Endodermal cell (in vitro differentiated cells): ENCODE data around the gene MED13L. TPM values are rescaled to one million over a fixed set of nuclear protein-coding genes. Genes with fewer than 3 reads are reported as not detected.

ENCODE experiments used
- DNase-seq: peaks from one replicate; pipeline ENCODE4 v3.0.0-alpha.2; 2017
- H3K27ac ChIP-seq: 2 replicates; pipeline ENCODE4 v1.5.1; 2013; ENCODE audit warnings: mild to moderate bottlenecking, low read depth, low read length, moderate library complexity
- H3K27me3 ChIP-seq: 2 replicates; pipeline ENCODE4 v1.6.1; 2013; ENCODE audit warnings: mild to moderate bottlenecking, low read length, moderate library complexity; ENCODE audit not compliant: insufficient read depth, control insufficient read depth, poor library complexity, severe bottlenecking
- H3K36me3 ChIP-seq: 2 replicates; pipeline ENCODE4 v1.7.0; 2013; ENCODE audit warnings: mild to moderate bottlenecking, low read length, moderate library complexity; ENCODE audit not compliant: control insufficient read depth, insufficient read depth
- H3K4me1 ChIP-seq: one replicate; pipeline ENCODE4 v1.7.0; 2013; ENCODE audit warnings: low read length; ENCODE audit not compliant: control insufficient read depth, insufficient read depth
- H3K4me3 ChIP-seq: 2 replicates; pipeline ENCODE4 v1.5.1; 2013; ENCODE audit warnings: mild to moderate bottlenecking, low read length, moderate library complexity
- H3K9ac ChIP-seq: 2 replicates; pipeline ENCODE4 v1.6.1; 2013; ENCODE audit warnings: mild to moderate bottlenecking, low read length, moderate library complexity; ENCODE audit not compliant: poor library complexity, severe bottlenecking; ENCODE audit errors: extremely low read depth
- H3K9me3 ChIP-seq: 2 replicates; pipeline ENCODE4 v1.6.1; 2013; ENCODE audit warnings: mild to moderate bottlenecking, low read length, moderate library complexity; ENCODE audit not compliant: control insufficient read depth
- H3K27ac Mint-ChIP-seq: 2 replicates; pipeline ENCODE4 v1.8.0; 2020; ENCODE audit warnings: mixed read lengths
- H3K27me3 Mint-ChIP-seq: 2 replicates; pipeline ENCODE4 v1.8.0; 2021; ENCODE audit warnings: mild to moderate bottlenecking, mixed read lengths; ENCODE audit not compliant: insufficient read depth
- H3K36me3 Mint-ChIP-seq: 2 replicates; pipeline ENCODE4 v1.8.0; 2020; ENCODE audit warnings: low read depth, mixed read lengths
- H3K4me1 Mint-ChIP-seq: 2 replicates; pipeline ENCODE4 v1.8.0; 2020; ENCODE audit warnings: mixed read lengths
- H3K4me3 Mint-ChIP-seq: 2 replicates; pipeline ENCODE4 v1.8.0; 2020; ENCODE audit warnings: mild to moderate bottlenecking, moderate library complexity, mixed read lengths
- H3K9me3 Mint-ChIP-seq: 2 replicates; pipeline ENCODE4 v1.8.0; 2020; ENCODE audit warnings: mild to moderate bottlenecking, mixed read lengths
- WGBS, 2 experiments: methylation state at CpG; one replicate each; pipeline versions ENCODE4 v1.1.5 to v1.1.7; 2013; ENCODE audit warnings: missing lambda C conversion rate in 2 of 2, mixed read lengths in 1 of 2; ENCODE audit not compliant: insufficient coverage in 1 of 2, insufficient read length in 1 of 2; 5-methylcytosine and 5-hydroxymethylcytosine counted together
- total RNA-seq, 2 donors: library from RNA; stranded (reverse); fragmentation: NEBNext Ultra II Directional in 1 of 2; extraction: Animal tissue kit (Norgen Biotek cat#: 25700) in 1 of 2; gene quantifications; 2 replicates in 1 of 2; 3 replicates in 1 of 2; pipeline ENCODE4 v1.2.1, GENCODE V29; 2021
- TF ChIP-seq, protein P1 (sequence below): fragments of 200-600 bp; sonication (generic); conservative IDR thresholded peaks from 2 replicates; pipeline ENCODE4 v1.5.0; 2021; ENCODE audit warnings: antibody characterized with exemption, mild to moderate bottlenecking

MED13L gene
- total RNA-seq, 2 donors from 2014 or later, result 101 to 111 TPM

GRCh38 chr12:116092162-116092561, 185.3 kb downstream of the MED13L start:
- no peaks in the 10 kb centered on the region for H3K9me3 ChIP-seq
- H3K4me3 ChIP-seq, result no peak overlapping the region
- 100% methylated on average over 2 to 3 of the region's 3 CpGs for WGBS, 2 experiments
- Mint-ChIP-seq H3K27ac (no peak overlapping the region), H3K27me3 (no peaks in the 10 kb centered on the region), H3K36me3 (peaks cover 8% of the 10 kb centered on the region), H3K4me3 (no peak overlapping the region), H3K9me3 (no peaks in the 10 kb centered on the region), H3K4me1 (peaks cover 8% of the 10 kb centered on the region)
- no peaks in the 10 kb centered on the region for H3K27me3 ChIP-seq
- H3K4me1 ChIP-seq, result no peaks in the 10 kb centered on the region
- no peak for DNase-seq
- TF ChIP-seq, protein P1, sequence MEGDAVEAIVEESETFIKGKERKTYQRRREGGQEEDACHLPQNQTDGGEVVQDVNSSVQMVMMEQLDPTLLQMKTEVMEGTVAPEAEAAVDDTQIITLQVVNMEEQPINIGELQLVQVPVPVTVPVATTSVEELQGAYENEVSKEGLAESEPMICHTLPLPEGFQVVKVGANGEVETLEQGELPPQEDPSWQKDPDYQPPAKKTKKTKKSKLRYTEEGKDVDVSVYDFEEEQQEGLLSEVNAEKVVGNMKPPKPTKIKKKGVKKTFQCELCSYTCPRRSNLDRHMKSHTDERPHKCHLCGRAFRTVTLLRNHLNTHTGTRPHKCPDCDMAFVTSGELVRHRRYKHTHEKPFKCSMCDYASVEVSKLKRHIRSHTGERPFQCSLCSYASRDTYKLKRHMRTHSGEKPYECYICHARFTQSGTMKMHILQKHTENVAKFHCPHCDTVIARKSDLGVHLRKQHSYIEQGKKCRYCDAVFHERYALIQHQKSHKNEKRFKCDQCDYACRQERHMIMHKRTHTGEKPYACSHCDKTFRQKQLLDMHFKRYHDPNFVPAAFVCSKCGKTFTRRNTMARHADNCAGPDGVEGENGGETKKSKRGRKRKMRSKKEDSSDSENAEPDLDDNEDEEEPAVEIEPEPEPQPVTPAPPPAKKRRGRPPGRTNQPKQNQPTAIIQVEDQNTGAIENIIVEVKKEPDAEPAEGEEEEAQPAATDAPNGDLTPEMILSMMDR, result no peak
- no peak overlapping the region for H3K9ac ChIP-seq
- H3K27ac ChIP-seq, result no peak overlapping the region
- H3K36me3 ChIP-seq, result peaks cover 48% of the 10 kb centered on the region

DNA sequence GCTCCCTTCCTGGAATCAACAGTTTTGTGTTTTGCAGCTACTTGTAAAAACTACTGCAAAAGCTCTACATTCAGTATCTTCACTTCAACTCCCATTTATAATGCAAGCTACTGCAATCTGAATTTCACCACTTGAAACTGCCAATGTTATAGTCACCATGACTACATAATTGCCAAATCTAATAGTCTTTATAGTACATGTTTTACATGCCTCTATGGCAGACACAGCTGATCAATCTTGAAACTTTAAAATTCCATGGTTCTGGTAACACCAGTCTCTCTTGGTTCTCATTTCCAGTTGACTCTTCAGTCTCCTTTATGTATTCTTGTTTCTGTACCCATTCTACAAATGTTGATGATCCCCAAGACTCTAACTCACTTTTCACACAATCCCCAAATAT, 185.9 kb downstream of the MED13L start:
- Histone ChIP-seq H3K4me1 (no peaks in the 10 kb centered on the region), H3K9me3 (no peaks in the 10 kb centered on the region), H3K27ac (no peak overlapping the region), H3K36me3 (peaks cover 42% of the 10 kb centered on the region), H3K27me3 (no peaks in the 10 kb centered on the region), H3K9ac (no peak overlapping the region), H3K4me3 (no peak overlapping the region)
- Mint-ChIP-seq H3K4me3 (no peak overlapping the region), H3K4me1 (peaks cover 8% of the 10 kb centered on the region), H3K27me3 (no peaks in the 10 kb centered on the region), H3K9me3 (no peaks in the 10 kb centered on the region), H3K27ac (no peak overlapping the region), H3K36me3 (peaks cover 6% of the 10 kb centered on the region)
- TF ChIP-seq, protein P1, result no peak
- no peak for DNase-seq

GRCh38 chr12:116090516-116090915, 187.0 kb downstream of the MED13L start:
- TF ChIP-seq, protein P1, result no peak
- no peak for DNase-seq
- H3K36me3 ChIP-seq, result peaks cover 36% of the 10 kb centered on the region
- 89 to 94% methylated on average over 4 of the region's 4 CpGs for WGBS, 2 experiments
- Mint-ChIP-seq H3K4me1 (peaks cover 8% of the 10 kb centered on the region), H3K9me3 (no peaks in the 10 kb centered on the region), H3K36me3 (peaks cover 2% of the 10 kb centered on the region), H3K4me3 (no peak overlapping the region), H3K27me3 (no peaks in the 10 kb centered on the region), H3K27ac (no peak overlapping the region)
- no peaks in the 10 kb centered on the region for H3K4me1 ChIP-seq
- H3K27ac ChIP-seq, result no peak overlapping the region
- no peak overlapping the region for H3K9ac ChIP-seq
- H3K27me3 ChIP-seq, result no peaks in the 10 kb centered on the region
- H3K9me3 ChIP-seq, result no peaks in the 10 kb centered on the region
- H3K4me3 ChIP-seq, result no peak overlapping the region
